Panc1 (cell line): ENCODE data around the gene CNKSR3. TPM values are rescaled to one million over a fixed set of nuclear protein-coding genes. Genes with fewer than 3 reads are reported as not detected.

Experiments
- ATAC-seq: fragments of 200-7000 bp; cut with Tn5 transposase; 2 replicates; pipeline ENCODE4 v1.9.1; 2020; ENCODE audit warnings: mild to moderate bottlenecking, moderate library complexity
- BruUV-seq: library from RNA; stranded (reverse); fragments of 400-500 nt; replicated peaks from 2 replicates; lab custom pipeline; 2021; lab: Mats Ljungman, UMichigan
- CTCF ChIA-PET: fragments of 300-600 bp; sonication (Branson Sonifier 250); formaldehyde crosslinking; loops from one replicate; lab custom pipeline; 2022; ENCODE audit warnings: antibody characterized with exemption; lab: Charles Lee
- POLR2A ChIA-PET: fragments of 300-600 bp; sonication (Branson Sonifier 250); formaldehyde crosslinking; loops from one replicate; lab custom pipeline; 2022; ENCODE audit warnings: antibody characterized with exemption; lab: Charles Lee
- DNase-seq: peaks from one replicate; pipeline ENCODE4 v3.0.0-alpha.2; 2010; ENCODE audit warnings: low read depth, low spot score
- H3K27ac ChIP-seq: 2 replicates; pipeline ENCODE4 v1.5.1; 2011; ENCODE audit warnings: mild to moderate bottlenecking, low read length, inconsistent platforms
- H3K27me3 ChIP-seq: fragments of 200-500 bp; sonication (Bioruptor generic); 2 replicates; pipeline ENCODE4 v1.6.0; 2014; ENCODE audit warnings: low read length, inconsistent platforms; ENCODE audit not compliant: control insufficient read depth, insufficient read depth
- H3K36me3 ChIP-seq: fragments of 200-500 bp; sonication (Bioruptor generic); 2 replicates; pipeline ENCODE4 v1.5.1; 2014; ENCODE audit warnings: inconsistent platforms, mild to moderate bottlenecking, low read length, moderate library complexity; ENCODE audit not compliant: control insufficient read depth, insufficient read depth
- H3K4me1 ChIP-seq: 2 replicates; pipeline ENCODE4 v1.5.1; 2011; ENCODE audit warnings: inconsistent platforms, mild to moderate bottlenecking, low read length, moderate library complexity; ENCODE audit not compliant: control insufficient read depth, insufficient read depth
- H3K4me3 ChIP-seq, 2 experiments: 2 replicates each; pipeline ENCODE4 v1.5.1; 2011 to 2012; ENCODE audit warnings: low read depth in 2 of 2, low read length in 2 of 2, mild to moderate bottlenecking in 2 of 2, inconsistent platforms in 1 of 2, moderate library complexity in 1 of 2
- H3K9me3 ChIP-seq: fragments of 200-500 bp; sonication (Bioruptor generic); 2 replicates; pipeline ENCODE4 v1.5.1; 2014; ENCODE audit warnings: low read depth, mild to moderate bottlenecking, inconsistent platforms, low read length, moderate library complexity; ENCODE audit not compliant: control insufficient read depth, insufficient read depth
- POLR2AphosphoS5 ChIP-seq: IDR thresholded peaks from 2 replicates; pipeline ENCODE4 v1.6.1; 2012; ENCODE audit warnings: mild to moderate bottlenecking, low read depth, low read length, moderate library complexity
- TCF7L2 ChIP-seq: IDR thresholded peaks from 2 replicates; pipeline ENCODE4 v1.6.1; 2011; ENCODE audit warnings: mild to moderate bottlenecking, low read depth, low read length, inconsistent platforms
- in situ Hi-C: cut with HindIII; loops from 2 replicates; pipeline ENCODE4 v1.10.0; 2016; ENCODE audit warnings: low sequenced_read_pairs, low pct_unique_long_range_greater_than_20kb
- intact Hi-C: fragments of 100-400 bp; cut with micrococcal nuclease; formaldehyde crosslinking; loops from one replicate; pipeline ENCODE4 v1.10.0; 2022; ENCODE audit not compliant: unreplicated experiment
- total RNA-seq: library from RNA; stranded (reverse); gene quantifications from one replicate; pipeline ENCODE4 v1.2.1, GENCODE V29; 2021; ENCODE audit not compliant: unreplicated experiment
- TF ChIP-seq, protein P1 (sequence below), 2 experiments: IDR thresholded peaks; 2 replicates each; pipeline ENCODE4 v1.6.1; 2011 to 2012; ENCODE audit warnings: low read depth in 2 of 2, control low read depth in 1 of 2, low read length in 1 of 2, mild to moderate bottlenecking in 1 of 2, moderate library complexity in 1 of 2; ENCODE audit not compliant: insufficient read depth in 1 of 2
- TF ChIP-seq, protein P2 (sequence below): fragments of 450-650 bp; IDR thresholded peaks from 2 replicates; pipeline ENCODE4 v1.5.1; 2017; ENCODE audit warnings: mild to moderate bottlenecking

Gene CNKSR3
- total RNA-seq, 1 experiment from 2014 or later, result 18.2 TPM

DNA sequence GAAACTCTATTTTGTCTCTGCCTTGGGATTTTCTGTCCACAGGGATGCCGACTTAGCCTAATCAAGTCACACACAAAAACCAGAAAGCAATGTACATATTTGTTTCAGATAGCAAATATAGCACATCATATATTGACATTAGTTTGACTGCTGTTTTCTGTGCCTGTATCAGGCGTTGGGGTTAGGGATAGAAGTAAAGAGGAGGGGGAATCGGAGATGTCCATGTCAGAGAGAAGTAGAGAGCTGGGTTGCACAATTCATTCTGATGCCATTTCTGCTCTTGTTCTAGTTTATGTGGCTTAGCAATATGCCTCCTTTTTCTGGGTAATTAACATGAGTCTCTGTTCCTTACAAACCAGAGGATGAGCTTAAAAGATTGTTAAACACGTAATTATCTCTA is 139.2 kb downstream of the CNKSR3 start:
- TF ChIP-seq POLR2AphosphoS5, result no peak
- no peak for TF ChIP-seq TCF7L2
- TF ChIP-seq, protein P1, sequence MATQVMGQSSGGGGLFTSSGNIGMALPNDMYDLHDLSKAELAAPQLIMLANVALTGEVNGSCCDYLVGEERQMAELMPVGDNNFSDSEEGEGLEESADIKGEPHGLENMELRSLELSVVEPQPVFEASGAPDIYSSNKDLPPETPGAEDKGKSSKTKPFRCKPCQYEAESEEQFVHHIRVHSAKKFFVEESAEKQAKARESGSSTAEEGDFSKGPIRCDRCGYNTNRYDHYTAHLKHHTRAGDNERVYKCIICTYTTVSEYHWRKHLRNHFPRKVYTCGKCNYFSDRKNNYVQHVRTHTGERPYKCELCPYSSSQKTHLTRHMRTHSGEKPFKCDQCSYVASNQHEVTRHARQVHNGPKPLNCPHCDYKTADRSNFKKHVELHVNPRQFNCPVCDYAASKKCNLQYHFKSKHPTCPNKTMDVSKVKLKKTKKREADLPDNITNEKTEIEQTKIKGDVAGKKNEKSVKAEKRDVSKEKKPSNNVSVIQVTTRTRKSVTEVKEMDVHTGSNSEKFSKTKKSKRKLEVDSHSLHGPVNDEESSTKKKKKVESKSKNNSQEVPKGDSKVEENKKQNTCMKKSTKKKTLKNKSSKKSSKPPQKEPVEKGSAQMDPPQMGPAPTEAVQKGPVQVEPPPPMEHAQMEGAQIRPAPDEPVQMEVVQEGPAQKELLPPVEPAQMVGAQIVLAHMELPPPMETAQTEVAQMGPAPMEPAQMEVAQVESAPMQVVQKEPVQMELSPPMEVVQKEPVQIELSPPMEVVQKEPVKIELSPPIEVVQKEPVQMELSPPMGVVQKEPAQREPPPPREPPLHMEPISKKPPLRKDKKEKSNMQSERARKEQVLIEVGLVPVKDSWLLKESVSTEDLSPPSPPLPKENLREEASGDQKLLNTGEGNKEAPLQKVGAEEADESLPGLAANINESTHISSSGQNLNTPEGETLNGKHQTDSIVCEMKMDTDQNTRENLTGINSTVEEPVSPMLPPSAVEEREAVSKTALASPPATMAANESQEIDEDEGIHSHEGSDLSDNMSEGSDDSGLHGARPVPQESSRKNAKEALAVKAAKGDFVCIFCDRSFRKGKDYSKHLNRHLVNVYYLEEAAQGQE (IDR thresholded peaks at IDR 0.05; ENCODE audit: insufficient read depth in 1 of 2, low read depth in 2 of 2, low read length in 1 of 2), result no peak
- intact Hi-C loops, result loop anchor here (2.0 kb wide), 1 partner anchor 216 kb away; no protein-coding TSS in a partner anchor

DNA sequence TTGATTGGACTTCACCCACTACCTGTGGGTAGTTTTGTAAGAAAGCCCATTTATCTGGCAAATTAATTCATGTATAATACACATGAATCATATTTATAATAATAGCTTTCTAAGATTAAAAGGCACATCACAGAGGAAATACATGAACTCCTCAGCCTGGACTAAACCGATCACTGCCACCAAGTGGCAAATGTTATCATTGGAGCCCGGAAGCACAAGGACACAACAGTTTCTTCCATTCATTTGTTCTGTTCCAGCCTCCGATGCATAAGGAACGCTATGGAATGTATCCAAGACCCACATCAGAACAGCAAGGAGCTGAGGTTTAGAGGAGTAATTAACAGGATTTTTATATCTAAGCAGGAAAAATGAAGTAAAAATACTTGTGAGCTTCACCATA is 139.9 kb downstream of the CNKSR3 start:
- Histone ChIP-seq H3K27ac (peak overlapping the region; percentile 32; the same call in 1 of the 2 replicates), H3K9me3 (no peaks in the 10 kb centered on the region), H3K4me1 (no peaks in the 10 kb centered on the region), H3K4me3 (no peak overlapping the region), H3K36me3 (no peaks in the 10 kb centered on the region), H3K27me3 (no peaks in the 10 kb centered on the region)
- TF ChIP-seq, protein P2, sequence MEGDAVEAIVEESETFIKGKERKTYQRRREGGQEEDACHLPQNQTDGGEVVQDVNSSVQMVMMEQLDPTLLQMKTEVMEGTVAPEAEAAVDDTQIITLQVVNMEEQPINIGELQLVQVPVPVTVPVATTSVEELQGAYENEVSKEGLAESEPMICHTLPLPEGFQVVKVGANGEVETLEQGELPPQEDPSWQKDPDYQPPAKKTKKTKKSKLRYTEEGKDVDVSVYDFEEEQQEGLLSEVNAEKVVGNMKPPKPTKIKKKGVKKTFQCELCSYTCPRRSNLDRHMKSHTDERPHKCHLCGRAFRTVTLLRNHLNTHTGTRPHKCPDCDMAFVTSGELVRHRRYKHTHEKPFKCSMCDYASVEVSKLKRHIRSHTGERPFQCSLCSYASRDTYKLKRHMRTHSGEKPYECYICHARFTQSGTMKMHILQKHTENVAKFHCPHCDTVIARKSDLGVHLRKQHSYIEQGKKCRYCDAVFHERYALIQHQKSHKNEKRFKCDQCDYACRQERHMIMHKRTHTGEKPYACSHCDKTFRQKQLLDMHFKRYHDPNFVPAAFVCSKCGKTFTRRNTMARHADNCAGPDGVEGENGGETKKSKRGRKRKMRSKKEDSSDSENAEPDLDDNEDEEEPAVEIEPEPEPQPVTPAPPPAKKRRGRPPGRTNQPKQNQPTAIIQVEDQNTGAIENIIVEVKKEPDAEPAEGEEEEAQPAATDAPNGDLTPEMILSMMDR, result peak; percentile 75
- TF ChIP-seq TCF7L2, result no peak
- BruUV-seq, result no TSS peak
- ATAC-seq, result peak; percentile 84
- ChIA-PET POLR2A (interaction anchor here (0.5 kb wide), 1 partner anchor 182 kb away, joined by 6 read pairs; no protein-coding TSS in a partner anchor), CTCF (no interaction called here)
- intact Hi-C loops (loop anchor here (2.0 kb wide), 1 partner anchor 216 kb away; no protein-coding TSS in a partner anchor), in situ Hi-C loops (no loop called here)
- no peak for DNase-seq

More for the DNA sequence above, 139.2 kb downstream of the CNKSR3 start:
- Histone ChIP-seq H3K9me3 (no peaks in the 10 kb centered on the region), H3K36me3 (no peaks in the 10 kb centered on the region), H3K4me1 (no peaks in the 10 kb centered on the region), H3K27ac (peak overlapping the region; percentile 32; the same call in 1 of the 2 replicates), H3K27me3 (no peaks in the 10 kb centered on the region), H3K4me3 (no peak overlapping the region)
- no peak for DNase-seq
- BruUV-seq, result no TSS peak
- ChIA-PET CTCF (no interaction called here), POLR2A (no interaction called here)
- in situ Hi-C loops, result no loop called here
- no peak; the same call in 1 of the 2 replicates for ATAC-seq

GRCh38 chr6:154367839-154368695 is 142.4 kb downstream of the CNKSR3 start:
- DNase-seq (no peak), ATAC-seq (no peak)
- Histone ChIP-seq H3K9me3 (no peaks in the 10 kb centered on the region), H3K4me3 (no peak overlapping the region), H3K4me1 (no peaks in the 10 kb centered on the region), H3K36me3 (no peaks in the 10 kb centered on the region), H3K27ac (no peak overlapping the region), H3K27me3 (no peaks in the 10 kb centered on the region)
- intact Hi-C loops (no loop called here), in situ Hi-C loops (no loop called here)
- CTCF ChIA-PET, result no interaction called here
- POLR2A ChIA-PET, result interaction anchor here (0.5 kb wide), 1 partner anchor 534 kb away, joined by 4 read pairs; no protein-coding TSS in a partner anchor
- TF ChIP-seq, protein P1 (IDR thresholded peaks at IDR 0.05; ENCODE audit: insufficient read depth in 1 of 2, low read depth in 2 of 2, low read length in 1 of 2), result no peak
- TF ChIP-seq, protein P2, result no peak
- no peak for TF ChIP-seq POLR2AphosphoS5
- no TSS peak for BruUV-seq
